HG03280 (cell line): Measurements from ENCODE around the gene PDHX.
"Not testable (repeated sequence)": the region's sequence is repeated elsewhere in the genome, so short reads cannot be mapped to it uniquely, and the experiment has no call there.

Experiments used
- ATAC-seq: cut with Tn5 transposase; IDR thresholded peaks from one replicate; pipeline ENCODE4 v1.9.1; 2021; ENCODE audit warnings: mild to moderate bottlenecking, moderate library complexity; ENCODE audit not compliant: unreplicated experiment

The PDHX gene

DNA sequence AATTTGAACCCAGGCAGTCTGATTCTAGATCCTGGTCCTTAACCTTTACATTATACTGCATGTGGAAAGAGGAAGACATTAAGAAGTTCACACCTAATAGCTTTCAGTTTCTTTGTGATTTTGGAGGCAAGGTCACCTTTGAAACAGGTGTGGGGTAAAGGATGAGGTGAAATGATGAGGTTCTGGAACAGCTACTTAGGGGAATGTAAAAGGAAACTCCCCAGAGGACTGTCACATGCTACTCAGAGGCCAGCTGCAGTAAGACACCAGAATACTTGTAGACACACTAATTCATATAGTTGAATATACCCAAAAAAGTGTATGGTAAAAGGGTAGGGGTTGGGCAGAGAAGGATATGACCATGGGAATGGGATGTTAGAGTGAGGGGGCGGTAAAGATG lies 5.6 kb upstream of the PDHX start:
- no peak for ATAC-seq

DNA sequence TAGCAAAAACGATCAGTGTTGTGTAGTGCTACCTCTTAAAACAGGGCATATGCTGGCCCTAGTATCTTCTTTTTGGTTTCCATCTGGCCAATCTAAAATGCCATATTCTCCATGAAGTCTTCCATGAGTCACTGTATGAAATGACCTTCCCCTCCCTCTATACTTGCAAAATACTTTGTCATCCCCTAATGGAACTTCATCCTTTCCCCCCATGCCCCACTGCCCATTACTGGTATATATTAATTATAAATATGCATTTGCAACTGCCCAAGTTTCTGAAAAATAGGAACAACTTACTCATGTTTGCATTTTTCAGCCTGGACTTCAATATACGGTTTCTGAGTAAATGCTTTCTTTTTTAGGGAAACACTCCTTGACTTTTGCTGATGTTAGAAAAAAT lies 4.7 kb upstream of the PDHX start:
- ATAC-seq: no peak

GRCh38 chr11:34913556-34913955 lies 2.9 kb upstream of the PDHX start:
- ATAC-seq: not testable (repeated sequence)

DNA sequence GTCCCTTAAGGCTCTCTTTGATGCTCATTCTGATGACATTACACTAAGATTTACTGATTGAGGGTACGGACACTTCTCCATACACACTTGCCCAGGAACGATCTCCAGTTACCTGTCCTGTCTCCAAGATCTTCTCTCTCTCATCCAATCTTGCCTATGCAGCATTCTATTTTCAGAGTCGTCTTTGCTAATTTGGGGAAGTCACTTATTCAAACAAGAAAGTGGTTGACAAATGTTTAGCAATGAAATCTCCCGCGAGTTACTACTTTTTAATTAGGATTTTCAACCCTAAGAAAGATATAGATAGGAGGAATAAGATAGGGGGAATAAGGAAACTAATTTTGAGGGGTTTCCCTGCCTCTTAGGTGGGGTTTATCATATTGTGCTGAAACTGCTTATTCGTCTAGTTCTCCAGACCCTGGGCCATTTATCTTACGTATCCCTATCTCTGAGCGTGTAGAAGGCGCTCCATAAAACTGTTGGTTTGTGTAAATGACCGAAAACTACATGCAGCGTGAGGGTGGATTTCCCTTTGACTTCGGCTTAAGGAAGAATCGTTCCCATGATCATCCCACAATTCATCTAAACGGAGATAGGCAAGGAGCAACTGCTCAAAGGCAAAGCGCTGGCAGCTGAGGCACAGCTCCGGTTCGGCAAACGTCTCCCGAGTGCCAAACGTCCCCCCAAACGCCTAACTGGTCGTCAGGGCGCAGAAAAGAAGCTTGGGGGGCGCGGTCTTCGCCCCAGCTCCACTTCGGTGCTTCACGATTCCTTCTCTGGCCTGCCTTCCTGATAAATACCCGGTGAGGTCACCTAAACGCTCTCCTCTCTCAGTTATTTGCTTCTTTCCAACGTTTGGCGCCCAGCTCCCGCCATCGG lies 1.0 kb upstream of the PDHX start:
- peak; percentile 4 for ATAC-seq

DNA sequence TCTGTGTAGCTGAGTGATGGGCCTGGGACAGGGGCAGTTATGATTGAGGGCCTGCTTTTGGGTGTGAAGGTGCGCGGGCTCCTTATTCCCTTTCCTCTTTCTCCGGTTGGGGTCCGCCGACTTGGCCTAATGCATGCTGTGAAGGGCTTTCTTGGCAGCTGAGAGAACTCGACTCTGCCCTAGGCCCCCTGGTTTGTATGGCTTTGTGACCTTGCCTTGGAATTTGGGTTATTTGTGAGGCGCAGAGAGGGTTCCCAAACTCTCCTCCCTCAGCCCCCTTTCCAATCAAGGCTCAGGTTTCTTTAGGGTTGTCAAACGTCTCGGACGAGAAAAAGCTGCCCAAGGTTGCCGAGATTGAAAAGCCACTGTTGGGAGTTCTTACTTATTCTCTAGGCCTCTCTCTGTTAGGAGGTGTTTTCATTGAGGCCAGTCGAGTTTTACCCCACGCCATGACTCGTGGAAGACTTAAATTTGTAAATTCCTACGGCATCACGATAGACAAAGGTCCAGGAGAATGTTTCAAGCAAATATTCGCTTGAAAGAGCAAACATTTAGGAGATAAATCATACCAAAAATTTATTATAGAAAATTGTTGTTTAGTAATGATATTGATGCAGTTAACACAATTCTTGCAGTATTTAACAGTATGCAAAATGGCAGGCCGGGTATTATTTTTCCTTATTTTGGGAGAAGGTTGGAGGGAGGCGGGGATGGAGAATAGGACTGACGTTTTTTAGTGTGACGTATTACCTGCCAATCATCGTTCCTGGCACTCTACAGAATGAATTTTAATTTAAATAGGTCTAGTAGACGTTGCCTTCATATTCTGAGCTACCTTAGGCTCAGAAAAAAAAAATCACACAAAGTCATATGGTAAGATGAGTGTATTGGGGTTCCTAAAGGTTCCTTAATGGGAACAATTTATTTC lies 689 bp downstream of the PDHX start:
- no peak for ATAC-seq

DNA sequence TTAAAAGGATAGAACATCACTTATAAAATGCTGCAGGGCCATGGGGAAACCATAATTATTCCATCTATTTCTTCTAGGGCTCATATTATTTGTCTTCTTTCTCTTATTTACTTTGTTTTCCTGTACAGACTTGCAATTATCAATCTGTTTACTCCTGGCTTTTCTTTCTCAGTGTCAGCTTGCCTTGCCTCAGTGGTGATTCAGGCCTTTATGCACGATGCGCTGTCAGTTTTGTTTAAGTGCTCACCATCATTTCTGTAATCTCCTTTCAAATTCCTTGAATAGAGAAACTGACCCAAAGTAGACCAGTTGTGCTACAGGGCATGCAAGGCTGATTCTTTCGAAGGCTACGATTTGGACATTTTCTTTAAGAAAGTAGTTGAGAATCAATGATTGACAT lies 4.7 kb downstream of the PDHX start:
- ATAC-seq: no peak

DNA sequence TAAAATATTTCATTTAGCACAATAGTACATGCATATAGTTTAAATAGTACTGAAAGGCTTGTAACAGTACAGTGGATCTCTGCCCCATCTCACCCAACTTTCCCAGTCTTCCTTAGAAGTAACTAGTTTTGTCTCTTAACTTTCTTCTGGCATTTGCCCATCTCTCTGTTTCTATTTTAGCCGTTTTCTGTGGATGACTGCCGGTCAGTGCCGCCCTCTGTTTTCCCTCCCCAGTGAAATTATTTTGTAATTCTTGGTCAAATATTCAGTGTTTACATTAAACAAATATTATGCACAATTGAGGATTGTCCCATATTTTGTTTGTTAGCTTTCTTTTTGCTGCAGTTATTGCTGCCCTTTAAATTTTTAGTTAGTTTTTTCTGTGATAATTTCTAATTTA lies 8.3 kb downstream of the PDHX start:
- no peak for ATAC-seq

DNA sequence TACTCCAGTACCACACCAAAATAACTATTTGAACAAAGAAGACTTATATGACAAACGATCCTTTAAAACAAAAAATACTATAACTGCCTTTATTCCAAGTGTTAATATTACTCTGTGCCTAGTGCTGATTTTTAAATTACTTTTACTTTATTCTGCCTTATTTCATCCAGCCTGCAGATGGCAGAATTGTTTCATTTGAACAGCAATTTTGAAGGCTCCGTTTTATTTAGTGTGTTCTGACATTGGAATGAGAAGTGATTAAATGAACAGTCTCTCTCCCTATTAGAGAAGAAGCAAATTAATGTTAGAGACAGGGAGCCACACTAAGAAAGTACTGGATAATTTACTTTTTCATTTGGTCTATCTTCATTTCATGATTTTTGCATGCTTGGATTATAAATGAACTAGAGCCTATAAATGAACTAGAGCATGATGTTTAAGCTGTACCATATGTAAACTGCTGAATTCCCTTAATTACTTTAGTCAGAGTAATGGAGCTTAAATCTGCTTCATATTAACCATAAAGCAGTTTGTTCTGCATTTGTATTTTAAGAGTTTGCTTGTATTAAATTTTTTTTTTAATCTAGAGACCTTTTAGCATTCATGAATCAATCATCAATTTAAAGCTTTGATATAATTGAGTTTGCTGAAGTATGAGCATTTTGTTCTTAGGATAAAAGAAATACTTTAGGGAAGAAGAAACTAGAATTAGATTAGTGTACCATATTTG lies 9.8 kb downstream of the PDHX start:
- no peak for ATAC-seq

DNA sequence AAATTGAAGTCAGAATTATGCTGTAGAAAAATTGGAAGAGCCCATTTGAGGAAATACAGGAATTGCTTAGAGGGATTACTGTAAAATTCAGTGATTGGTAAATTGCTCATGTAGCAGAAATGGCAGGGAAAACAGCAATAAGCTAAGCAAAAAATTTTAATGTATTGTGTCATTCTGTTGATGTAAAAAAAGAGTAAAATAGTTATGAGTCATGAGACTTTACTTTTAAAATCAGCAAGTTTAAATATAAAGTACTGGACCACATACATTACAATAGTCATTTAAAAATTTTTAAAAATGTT lies 10.4 kb downstream of the PDHX start:
- ATAC-seq: no peak

DNA sequence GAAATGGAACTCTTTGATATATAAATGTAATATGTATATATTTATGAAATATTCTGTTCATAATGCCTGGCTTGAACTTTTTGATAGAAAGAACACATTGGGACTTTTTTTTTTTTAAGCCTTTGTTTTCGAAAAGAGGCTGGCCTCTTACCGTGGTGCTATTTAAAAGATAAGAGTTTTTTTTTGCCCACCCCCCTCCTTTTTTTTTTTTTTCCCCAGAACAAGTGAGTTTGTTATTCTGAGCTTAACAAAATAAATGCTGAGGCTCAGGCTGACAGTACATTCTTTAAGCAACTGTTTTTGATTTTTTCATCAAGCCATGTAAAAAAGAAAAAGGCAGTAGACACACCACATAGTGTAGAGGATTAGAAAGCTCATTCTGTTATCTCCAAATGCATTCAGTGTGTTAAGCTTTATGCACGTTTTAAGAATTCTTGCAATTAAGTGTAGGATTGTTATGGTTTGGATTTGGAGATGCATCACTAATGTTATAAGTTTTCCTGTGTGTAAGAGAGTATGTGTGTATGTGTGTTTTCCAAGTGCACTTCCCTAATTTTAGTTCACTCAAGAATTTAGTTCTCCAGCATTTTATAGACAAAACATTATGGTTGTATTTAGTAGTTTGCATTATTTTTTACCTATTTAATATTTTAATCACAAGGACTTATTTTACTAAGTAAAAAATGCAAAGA lies 12.0 kb downstream of the PDHX start:
- no peak for ATAC-seq

GRCh38 chr11:34928960-34929680 lies 12.7 kb downstream of the PDHX start:
- ATAC-seq: no peak

DNA sequence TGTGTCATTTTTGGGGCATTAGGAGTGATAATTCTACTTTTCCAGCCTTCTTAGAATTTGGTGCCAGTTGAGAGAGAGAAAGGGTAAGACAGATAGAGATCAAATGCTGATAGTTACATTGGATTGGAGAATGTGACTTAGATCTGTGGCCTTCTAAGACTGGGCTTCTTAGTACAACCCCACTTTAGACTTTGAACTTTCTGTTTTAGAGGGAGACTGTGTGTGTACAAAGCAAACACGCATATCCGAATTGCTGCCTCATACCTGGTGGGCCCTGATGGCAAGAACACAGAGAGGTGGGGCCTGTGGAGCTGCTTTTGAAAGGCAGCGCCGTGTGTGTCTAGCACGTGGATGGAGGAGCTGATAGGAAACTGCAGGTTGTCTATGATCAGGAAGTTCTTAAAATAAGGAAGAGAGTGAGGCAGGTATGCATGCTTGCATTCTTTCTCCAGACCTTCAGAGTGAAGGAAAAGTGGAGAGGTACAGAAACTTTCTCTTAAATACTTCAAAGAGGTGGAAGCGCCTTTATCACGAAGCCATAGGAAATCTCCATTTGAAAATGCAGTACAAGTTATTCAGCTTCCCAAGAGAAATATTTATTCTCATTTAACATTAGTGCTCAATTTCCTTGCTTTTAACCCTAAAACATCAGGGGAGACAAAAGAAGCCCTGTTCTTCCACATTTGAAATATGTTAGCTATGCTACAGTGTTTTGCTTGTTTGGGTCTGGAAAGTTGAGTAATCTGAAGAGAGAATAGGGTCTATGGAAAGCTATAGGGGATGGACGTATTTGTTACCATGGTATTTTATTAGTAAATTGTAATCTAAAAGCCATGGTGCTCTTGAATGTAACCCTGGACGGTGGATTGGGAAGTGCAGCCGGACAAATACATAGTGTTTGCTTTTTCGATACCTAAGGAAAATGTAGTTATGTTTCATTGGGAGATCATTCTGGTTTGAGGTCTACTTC lies 13.7 kb downstream of the PDHX start:
- ATAC-seq: no peak

DNA sequence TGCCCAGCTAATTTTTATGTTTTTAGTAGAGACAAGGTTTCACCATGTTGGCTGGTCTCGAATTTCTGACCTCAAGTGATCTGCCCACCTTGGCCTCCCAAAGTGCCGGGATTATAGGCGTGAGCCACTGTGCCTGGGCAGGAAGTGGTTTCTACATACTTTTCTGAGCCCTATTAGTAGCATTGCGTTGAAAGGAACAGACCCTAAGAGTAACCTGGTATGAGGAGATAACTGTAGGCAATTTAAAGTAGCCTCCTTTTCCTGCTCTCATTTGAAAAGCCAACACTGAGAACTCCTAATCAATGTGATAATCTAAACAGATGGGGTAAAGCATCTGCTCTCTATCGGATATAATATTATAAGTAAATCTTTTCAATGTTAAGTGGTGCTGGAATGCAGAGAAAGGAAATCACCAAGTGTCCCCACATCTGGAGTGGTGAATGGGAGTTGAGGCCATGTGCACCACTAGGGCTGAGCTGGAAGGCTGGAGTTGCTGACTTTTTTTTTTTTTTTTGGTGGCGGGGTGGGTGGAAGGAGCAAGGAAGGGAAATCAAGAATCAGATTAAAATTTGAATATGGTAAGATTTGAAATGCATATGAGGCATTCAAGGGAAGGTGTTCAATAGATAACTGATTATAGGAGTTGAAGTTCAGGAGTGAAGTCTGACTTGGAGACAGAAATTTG lies 20.7 kb downstream of the PDHX start:
- no peak for ATAC-seq

DNA sequence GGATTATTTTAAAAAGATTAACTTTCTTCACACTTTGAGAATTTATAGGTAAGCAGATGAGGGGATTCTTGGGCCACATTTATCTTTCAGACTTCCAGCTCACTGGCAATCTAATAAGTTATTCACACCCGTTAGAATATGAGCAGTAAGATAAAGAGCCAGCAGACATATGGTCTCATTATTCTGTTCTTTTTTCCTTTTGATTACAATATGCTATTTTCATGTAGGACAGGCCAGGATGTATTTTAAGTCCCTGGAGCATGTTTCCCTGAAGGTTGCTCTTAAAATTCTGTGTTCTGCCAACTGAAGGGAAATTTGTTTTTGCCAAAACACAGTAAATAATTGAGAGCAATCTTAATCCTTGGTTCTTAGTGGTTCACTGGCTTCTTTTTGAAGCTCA lies 22.2 kb downstream of the PDHX start:
- no peak for ATAC-seq

GRCh38 chr11:34940026-34940677 lies 23.7 kb downstream of the PDHX start:
- no peak for ATAC-seq

- no peak for ATAC-seq
Observed at GRCh38 chr11:34941688-34942087, 25.3 kb downstream of the PDHX start.

GRCh38 chr11:34944692-34945091 lies 28.3 kb downstream of the PDHX start:
- ATAC-seq: no peak

DNA sequence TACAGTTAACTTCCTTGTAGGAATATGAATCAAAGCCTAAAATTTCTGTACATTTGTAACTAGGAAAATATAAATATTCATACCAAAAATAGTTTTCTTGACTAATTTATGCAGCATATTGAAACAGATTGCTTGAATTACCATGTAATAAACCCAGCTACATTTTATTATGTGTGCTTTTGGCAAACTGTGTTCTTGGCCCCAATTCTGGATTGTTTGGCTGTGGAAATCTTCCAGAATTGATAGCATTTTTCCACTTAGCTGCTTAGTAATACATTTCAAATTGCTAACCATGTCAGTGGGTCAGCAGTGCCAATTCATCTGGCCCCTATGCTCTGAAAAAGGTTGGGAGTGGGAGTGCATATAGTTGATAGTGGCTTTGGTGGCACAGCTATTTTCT lies 32.3 kb downstream of the PDHX start:
- no peak for ATAC-seq
